Sigmoid colon (tissue), 7 donors: ENCODE measurements around the gene DYNLT3. TPM values are rescaled to one million over a fixed set of nuclear protein-coding genes. Genes with fewer than 3 reads are reported as not detected.

Experiments
- DNase-seq: peaks from one replicate; pipeline ENCODE4 v3.0.0-alpha.2; 2019
- H3K27ac ChIP-seq, 4 donors: fragments of 200-600 bp; sonication (generic); one replicate each; pipeline ENCODE4 v1.5.1; 2016 to 2019; ENCODE audit warnings: mild to moderate bottlenecking in 1 of 4
- H3K27me3 ChIP-seq, 3 donors: fragments of 200-600 bp; sonication (generic); one replicate each; pipeline ENCODE4 v1.5.1; 2019; ENCODE audit warnings: mild to moderate bottlenecking in 1 of 3
- H3K36me3 ChIP-seq, 4 donors: fragments of 200-600 bp; sonication (generic); one replicate each; pipeline ENCODE4 v1.5.1; 2016 to 2019
- H3K4me1 ChIP-seq, 4 donors: fragments of 200-600 bp; sonication (generic); one replicate each; pipeline ENCODE4 v1.5.1; 2017 to 2019
- H3K4me3 ChIP-seq, 4 donors: fragments of 200-600 bp; sonication (generic); one replicate each; pipeline ENCODE4 v1.5.1; 2017 to 2019; ENCODE audit warnings: mild to moderate bottlenecking in 2 of 4, moderate library complexity in 1 of 4
- H3K9me3 ChIP-seq, 4 donors: fragments of 200-600 bp in 3 of 4; sonication (generic) in 3 of 4; one replicate each; pipeline versions ENCODE4 v1.5.1 to v1.6.1; 2013 to 2019
- EP300 ChIP-seq, 4 donors: sonication (generic); formaldehyde crosslinking; IDR thresholded peaks; one replicate each; pipeline ENCODE4 v1.6.1; 2017; ENCODE audit warnings: antibody characterized with exemption in 4 of 4
- POLR2A ChIP-seq, 2 donors: fragments of 450-650 bp; IDR thresholded peaks; one replicate each; pipeline ENCODE4 v1.6.1; 2016; ENCODE audit warnings: antibody characterized with exemption in 2 of 2, mild to moderate bottlenecking in 2 of 2, moderate library complexity in 2 of 2
- POLR2AphosphoS5 ChIP-seq, 4 donors: sonication (generic); formaldehyde crosslinking; IDR thresholded peaks; one replicate each; pipeline ENCODE4 v1.6.1; 2017; ENCODE audit warnings: antibody characterized with exemption in 4 of 4
- WGBS, 2 donors: extraction: QIAGEN DNeasy Blood & Tissue Kit; methylation state at CpG; one replicate each; pipeline ENCODE4 v1.1.7; 2013; 5-methylcytosine and 5-hydroxymethylcytosine counted together
- intact Hi-C: fragments of 100-400 bp; cut with DNase I; formaldehyde crosslinking; loops from one replicate; pipeline ENCODE4 v1.15.1; 2023
- polyA plus RNA-seq, 3 donors: library from polyadenylated mRNA; stranded (reverse); fragments of 200-250 nt; gene quantifications; one replicate each; pipeline ENCODE4 v1.2.3, GENCODE V29; 2013
- total RNA-seq, 4 donors: library from RNA; depleted of rRNA; stranded (reverse); fragments of >200 nt; gene quantifications; one replicate each; pipeline ENCODE4 v1.1.0, GENCODE V29; 2016
- TF ChIP-seq, protein P1 (sequence below), 4 experiments: fragments of 450-650 bp in 3 of 4; fragments of 200-600 bp in 1 of 4; IDR thresholded peaks; one replicate each; pipeline ENCODE4 v1.5.1; 2016 to 2019; ENCODE audit warnings: antibody characterized with exemption in 4 of 4, mild to moderate bottlenecking in 3 of 4, moderate library complexity in 2 of 4
- donor health status: healthy with polysubstance abuse.
- donor health status: Bipolar disorder and iron deficiency.
- donor health status: healthy.

DYNLT3 gene
- total and polyA plus RNA-seq, 7 donors = 16.5 to 55.3 (median 35.8) TPM

- WGBS, 2 donors = 2 to 18% methylated on average over 2 of the region's 2 CpGs
- H3K4me3 ChIP-seq = no peak overlapping the region
- no peaks in the 10 kb centered on the region for H3K27me3 ChIP-seq
- H3K4me1 ChIP-seq = no peaks in the 10 kb centered on the region
- H3K9me3 ChIP-seq = no peaks in the 10 kb centered on the region
- no peak for TF ChIP-seq POLR2AphosphoS5 (IDR thresholded peaks at IDR 0.05)
- TF ChIP-seq, protein P1, sequence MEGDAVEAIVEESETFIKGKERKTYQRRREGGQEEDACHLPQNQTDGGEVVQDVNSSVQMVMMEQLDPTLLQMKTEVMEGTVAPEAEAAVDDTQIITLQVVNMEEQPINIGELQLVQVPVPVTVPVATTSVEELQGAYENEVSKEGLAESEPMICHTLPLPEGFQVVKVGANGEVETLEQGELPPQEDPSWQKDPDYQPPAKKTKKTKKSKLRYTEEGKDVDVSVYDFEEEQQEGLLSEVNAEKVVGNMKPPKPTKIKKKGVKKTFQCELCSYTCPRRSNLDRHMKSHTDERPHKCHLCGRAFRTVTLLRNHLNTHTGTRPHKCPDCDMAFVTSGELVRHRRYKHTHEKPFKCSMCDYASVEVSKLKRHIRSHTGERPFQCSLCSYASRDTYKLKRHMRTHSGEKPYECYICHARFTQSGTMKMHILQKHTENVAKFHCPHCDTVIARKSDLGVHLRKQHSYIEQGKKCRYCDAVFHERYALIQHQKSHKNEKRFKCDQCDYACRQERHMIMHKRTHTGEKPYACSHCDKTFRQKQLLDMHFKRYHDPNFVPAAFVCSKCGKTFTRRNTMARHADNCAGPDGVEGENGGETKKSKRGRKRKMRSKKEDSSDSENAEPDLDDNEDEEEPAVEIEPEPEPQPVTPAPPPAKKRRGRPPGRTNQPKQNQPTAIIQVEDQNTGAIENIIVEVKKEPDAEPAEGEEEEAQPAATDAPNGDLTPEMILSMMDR (IDR thresholded peaks at IDR 0.05) = no peak
- no peak for TF ChIP-seq POLR2A (IDR thresholded peaks at IDR 0.05)
- TF ChIP-seq EP300 (IDR thresholded peaks at IDR 0.05) = no peak
- no peak for DNase-seq
- H3K36me3 ChIP-seq = no peaks in the 10 kb centered on the region
- H3K27ac ChIP-seq = no peak overlapping the region
- intact Hi-C loops = no loop called here
These were observed 29.3 kb downstream of the DYNLT3 start for GRCh38 chrX:37818031-37818430.

DNA sequence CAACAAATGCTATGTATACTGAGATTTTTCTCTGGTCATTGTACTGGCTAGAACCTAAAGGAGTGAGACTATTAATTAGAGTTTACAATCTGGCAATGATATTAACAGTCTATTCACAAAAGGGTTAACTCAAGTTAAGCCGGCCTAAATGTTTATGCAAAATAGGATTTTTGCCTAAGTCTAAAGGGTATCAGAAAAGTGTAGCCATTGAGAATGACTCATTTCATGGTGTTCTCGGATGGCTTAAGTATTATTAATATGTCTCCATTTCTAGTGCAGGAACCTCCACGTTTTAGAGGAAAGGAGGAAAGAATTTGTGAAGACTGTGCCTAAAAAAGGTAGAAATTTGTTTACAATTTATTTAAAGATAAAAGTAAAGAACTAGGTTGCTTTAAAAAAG lies 29.8 kb downstream of the DYNLT3 start:
- WGBS, 2 donors = 8 to 20% methylated on average over 3 of the region's 3 CpGs
- no peaks in the 10 kb centered on the region for H3K27me3 ChIP-seq
- no peak overlapping the region for H3K4me3 ChIP-seq
- no peak overlapping the region for H3K27ac ChIP-seq
- no peaks in the 10 kb centered on the region for H3K4me1 ChIP-seq
- no peaks in the 10 kb centered on the region for H3K36me3 ChIP-seq
- intact Hi-C loops = no loop called here
- H3K9me3 ChIP-seq = no peaks in the 10 kb centered on the region
- TF ChIP-seq, protein P1 (IDR thresholded peaks at IDR 0.05) = no peak
- TF ChIP-seq POLR2A (IDR thresholded peaks at IDR 0.05) (no peak), EP300 (IDR thresholded peaks at IDR 0.05) (no peak), POLR2AphosphoS5 (IDR thresholded peaks at IDR 0.05) (no peak)
- no peak for DNase-seq

DNA sequence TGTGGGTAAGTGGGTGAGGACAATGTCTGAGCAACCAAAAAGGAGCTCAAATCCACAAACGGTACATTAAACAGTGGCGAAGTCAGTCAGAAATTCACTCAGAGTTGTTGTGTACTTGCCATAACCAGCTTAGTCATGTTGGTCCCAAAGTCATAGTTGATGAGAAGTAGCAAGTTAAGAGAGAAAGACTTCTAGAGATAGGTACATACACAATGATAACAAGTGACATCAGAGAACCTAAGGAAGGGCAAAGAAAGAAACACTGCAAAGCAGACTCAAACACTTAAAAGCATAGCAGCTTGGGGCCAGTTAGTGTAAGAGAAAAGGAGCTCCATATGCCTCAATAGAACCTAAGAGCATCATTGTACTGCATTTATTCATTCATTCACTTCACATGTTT lies 30.2 kb downstream of the DYNLT3 start:
- H3K9me3 ChIP-seq = no peaks in the 10 kb centered on the region
- no peak for TF ChIP-seq EP300 (IDR thresholded peaks at IDR 0.05)
- TF ChIP-seq, protein P1 (IDR thresholded peaks at IDR 0.05) = no peak
- TF ChIP-seq POLR2A (IDR thresholded peaks at IDR 0.05) = no peak
- no peak for TF ChIP-seq POLR2AphosphoS5 (IDR thresholded peaks at IDR 0.05)
- H3K4me3 ChIP-seq = no peak overlapping the region
- H3K27ac ChIP-seq = no peak overlapping the region
- H3K4me1 ChIP-seq = no peaks in the 10 kb centered on the region
- 87 to 94% methylated on average over 2 of the region's 2 CpGs for WGBS, 2 donors
- intact Hi-C loops = no loop called here
- no peaks in the 10 kb centered on the region for H3K36me3 ChIP-seq
- DNase-seq = no peak
- H3K27me3 ChIP-seq = no peaks in the 10 kb centered on the region

GRCh38 chrX:37816766-37817165 lies 30.6 kb downstream of the DYNLT3 start:
- H3K9me3 ChIP-seq = no peaks in the 10 kb centered on the region
- intact Hi-C loops = no loop called here
- no peak overlapping the region for H3K4me3 ChIP-seq
- TF ChIP-seq POLR2AphosphoS5 (IDR thresholded peaks at IDR 0.05) (no peak), EP300 (IDR thresholded peaks at IDR 0.05) (no peak), POLR2A (IDR thresholded peaks at IDR 0.05) (no peak)
- TF ChIP-seq, protein P1 (IDR thresholded peaks at IDR 0.05) = no peak
- H3K4me1 ChIP-seq = no peaks in the 10 kb centered on the region
- no peak for DNase-seq
- H3K36me3 ChIP-seq = no peaks in the 10 kb centered on the region
- H3K27ac ChIP-seq = no peak overlapping the region
- 80 to 93% methylated on average over 4 of the region's 4 CpGs for WGBS, 2 donors
- H3K27me3 ChIP-seq = no peaks in the 10 kb centered on the region

- Histone ChIP-seq H3K9me3 (no peaks in the 10 kb centered on the region), H3K27ac (no peak overlapping the region), H3K4me3 (no peak overlapping the region), H3K36me3 (no peaks in the 10 kb centered on the region), H3K4me1 (no peaks in the 10 kb centered on the region), H3K27me3 (no peaks in the 10 kb centered on the region)
- TF ChIP-seq, protein P1 (IDR thresholded peaks at IDR 0.05) = no peak
- no peak for TF ChIP-seq POLR2A (IDR thresholded peaks at IDR 0.05)
- no peak for TF ChIP-seq EP300 (IDR thresholded peaks at IDR 0.05)
- no peak for TF ChIP-seq POLR2AphosphoS5 (IDR thresholded peaks at IDR 0.05)
- DNase-seq = no peak
- 77 to 85% methylated on average over 5 of the region's 5 CpGs for WGBS, 2 donors
- intact Hi-C loops = no loop called here
These were observed 32.0 kb downstream of the DYNLT3 start for GRCh38 chrX:37815366-37815765.
